ENCODE measurements around the gene ATP5F1E. TPM values are rescaled to one million over a fixed set of nuclear protein-coding genes. Genes with fewer than 3 reads are reported as not detected.
"Not testable (repeated sequence)": the region's sequence is repeated elsewhere in the genome, so short reads cannot be mapped to it uniquely, and the experiment has no call there.

The ATP5F1E gene
- total RNA-seq, 1 donor from 2014 or later: 59.7 TPM

GRCh38 chr20:59042796-59043631, 10.9 kb upstream of the ATP5F1E start:
- peak overlapping the region; percentile 81 for H3K27ac ChIP-seq
- DNase-seq: peak; percentile 98
- no peak for TF ChIP-seq CTCF (IDR thresholded peaks at IDR 0.05)
- intact Hi-C loops (cut with DNase I): no loop called here
- ATAC-seq: peak; percentile 98
- peaks cover 4% of the 10 kb centered on the region for H3K36me3 ChIP-seq
- no peaks in the 10 kb centered on the region for H3K27me3 ChIP-seq
- H3K4me3 ChIP-seq: peak overlapping the region; percentile 92
- H3K9me3 ChIP-seq: no peaks in the 10 kb centered on the region
- H3K4me1 ChIP-seq: peaks cover 35% of the 10 kb centered on the region

- Histone ChIP-seq H3K4me3 (peak within 1 kb of the TSS; percentile 92), H3K4me1 (peaks cover 35% of the 10 kb centered on the region), H3K27ac (peak within 1 kb of the TSS; percentile 81), H3K9me3 (no peaks in the 10 kb centered on the region), H3K27me3 (no peaks in the 10 kb centered on the region), H3K36me3 (peaks cover 12% of the 10 kb centered on the region)
- DNase-seq (no peak), ATAC-seq (peak; percentile 52)
- TF ChIP-seq CTCF (IDR thresholded peaks at IDR 0.05): no peak
- intact Hi-C loops (cut with DNase I): no loop called here
Observed at GRCh38 chr20:59042151-59042795, 10.1 kb upstream of the ATP5F1E start, which contains the start of gene PRELID3B. PRELID3B (minus strand) TSS chr20:59042786; CDS start chr20:59042730, 56 bp downstream.

GRCh38 chr20:59041487-59041886, 9.4 kb upstream of the ATP5F1E start:
- H3K9me3 ChIP-seq; ATAC-seq; intact Hi-C loops (cut with DNase I); H3K27me3 ChIP-seq; DNase-seq: not testable (repeated sequence)
- peaks cover 35% of the 10 kb centered on the region for H3K4me1 ChIP-seq
- H3K4me3 ChIP-seq: peak overlapping the region; percentile 92
- H3K27ac ChIP-seq: peak overlapping the region; percentile 80
- peaks cover 19% of the 10 kb centered on the region for H3K36me3 ChIP-seq

- H3K36me3 ChIP-seq: peaks cover 28% of the 10 kb centered on the region
- TF ChIP-seq CTCF (IDR thresholded peaks at IDR 0.05): no peak
- ATAC-seq (no peak), DNase-seq (no peak)
- no peaks in the 10 kb centered on the region for H3K9me3 ChIP-seq
- H3K27me3 ChIP-seq: no peaks in the 10 kb centered on the region
- H3K27ac ChIP-seq: no peak overlapping the region
- H3K4me1 ChIP-seq: peaks cover 35% of the 10 kb centered on the region
- no peak overlapping the region for H3K4me3 ChIP-seq
- intact Hi-C loops (cut with DNase I): no loop called here
Observed at GRCh38 chr20:59040667-59041066, 8.5 kb upstream of the ATP5F1E start.

GRCh38 chr20:59039233-59039632, 7.1 kb upstream of the ATP5F1E start:
- H3K4me1 ChIP-seq: peaks cover 35% of the 10 kb centered on the region
- no peaks in the 10 kb centered on the region for H3K27me3 ChIP-seq
- TF ChIP-seq CTCF (IDR thresholded peaks at IDR 0.05): no peak
- H3K36me3 ChIP-seq: peaks cover 42% of the 10 kb centered on the region
- ATAC-seq: no peak
- no peak overlapping the region for H3K27ac ChIP-seq
- H3K9me3 ChIP-seq: no peaks in the 10 kb centered on the region
- DNase-seq: no peak
- no peak overlapping the region for H3K4me3 ChIP-seq
- intact Hi-C loops (cut with DNase I): no loop called here

- Histone ChIP-seq H3K4me1 (peaks cover 31% of the 10 kb centered on the region), H3K9me3 (no peaks in the 10 kb centered on the region), H3K36me3 (peaks cover 48% of the 10 kb centered on the region), H3K27me3 (no peaks in the 10 kb centered on the region), H3K4me3 (no peak overlapping the region), H3K27ac (no peak overlapping the region)
- intact Hi-C loops (cut with DNase I): no loop called here
- DNase-seq (no peak), ATAC-seq (no peak)
- no peak for TF ChIP-seq CTCF (IDR thresholded peaks at IDR 0.05)
Observed at GRCh38 chr20:59037386-59037785, 5.3 kb upstream of the ATP5F1E start.

Data from upper lobe of right lung (tissue), 1 donor.